Epithelial cell of esophagus (primary cell): ENCODE data around the gene YIPF3.
"Not testable (repeated sequence)": the region's sequence is repeated elsewhere in the genome, so short reads cannot be mapped to it uniquely, and the experiment has no call there.

Experiments
- DNase-seq: peaks from one replicate; pipeline ENCODE4 v3.0.0; 2010; ENCODE audit warnings: low read depth
- H3K4me3 ChIP-seq: 2 replicates; pipeline ENCODE4 v1.5.1; 2011; ENCODE audit warnings: mild to moderate bottlenecking, low read length, control low read depth
- CTCF ChIP-seq: IDR thresholded peaks from 2 replicates; pipeline ENCODE4 v1.5.1; 2011; ENCODE audit warnings: low read depth, mild to moderate bottlenecking, low read length, control low read depth, inconsistent platforms; ENCODE audit not compliant: insufficient read depth; ENCODE audit errors: missing control alignments

Gene YIPF3

GRCh38 chr6:43516697-43517504 is at the start of gene YIPF3, which contains the start of gene POLR1C:
Gene YIPF3, minus strand, starts transcription at chr6:43516926. Its CDS starts 119 bp downstream, at chr6:43516807.
Gene POLR1C, plus strand, starts transcription at chr6:43517089. Its CDS starts 21 bp downstream, at chr6:43517110.
- TF ChIP-seq CTCF: no peak

DNA sequence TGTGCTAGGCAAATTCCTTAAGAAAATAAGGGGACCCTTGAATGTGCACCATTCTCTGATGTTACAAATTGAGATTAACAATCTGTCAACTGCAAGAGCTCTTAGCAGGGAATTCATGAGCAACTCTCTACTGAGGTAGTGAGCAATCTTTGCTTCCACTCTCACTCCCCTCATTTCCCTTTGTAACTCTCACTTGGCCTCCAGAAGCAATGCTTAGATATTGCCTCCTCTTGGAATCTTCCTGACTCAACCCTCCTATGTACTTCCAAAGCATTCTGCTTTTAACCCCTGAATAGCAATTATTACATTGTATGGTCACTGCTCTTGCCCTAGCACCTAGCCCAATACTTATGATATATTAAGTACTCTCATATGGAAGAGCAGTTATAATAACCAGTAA is 42.6 kb upstream of the YIPF3 start:
- H3K4me3 ChIP-seq: no peak overlapping the region
- DNase-seq: no peak
- TF ChIP-seq CTCF: no peak

More at GRCh38 chr6:43516697-43517504, at the start of gene YIPF3, which contains the start of gene POLR1C:
- H3K4me3 ChIP-seq: peak within 1 kb of the TSS; percentile 98
- peak; percentile 98 for DNase-seq

DNA sequence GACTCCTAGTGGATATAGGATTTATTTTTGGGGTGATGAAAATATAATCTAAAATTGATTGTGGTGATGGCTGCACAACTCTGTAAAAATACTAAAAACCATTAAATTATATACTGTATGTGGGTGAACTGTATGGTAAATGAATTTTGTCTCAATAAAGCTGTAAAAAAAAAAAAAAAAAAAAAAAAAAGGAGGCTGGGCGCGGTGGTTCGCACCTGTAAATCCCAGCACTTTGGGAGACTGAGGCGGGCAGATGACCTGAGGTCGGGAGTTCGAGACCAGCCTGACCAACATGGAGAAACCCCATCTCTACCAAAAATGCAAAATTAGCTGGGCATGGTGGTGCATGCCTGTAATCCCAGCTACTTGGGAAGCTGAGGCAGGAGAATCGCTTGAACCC is 40.9 kb upstream of the YIPF3 start:
- DNase-seq, H3K4me3 ChIP-seq: not testable (repeated sequence)

DNA sequence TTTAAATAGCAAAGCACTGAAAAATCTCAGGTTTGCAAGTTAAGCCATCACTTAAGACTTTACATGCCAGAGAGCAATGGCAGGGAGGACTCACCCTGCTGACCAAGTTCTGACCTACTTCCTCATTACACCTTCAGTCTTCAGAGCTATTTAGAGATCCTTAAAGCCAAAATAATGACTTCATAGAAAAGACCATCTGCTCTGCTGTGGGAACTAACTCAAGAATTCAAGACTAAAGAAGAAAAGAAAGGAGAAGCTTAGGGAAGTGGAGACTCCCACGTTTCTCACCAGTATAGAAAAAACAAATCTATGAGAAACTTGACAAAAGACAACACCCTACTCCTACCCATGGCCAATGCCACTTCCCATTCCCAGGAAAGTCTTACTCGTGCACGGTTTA is 30.5 kb upstream of the YIPF3 start:
- no peak overlapping the region for H3K4me3 ChIP-seq
- no peak for TF ChIP-seq CTCF
- no peak for DNase-seq

- no peak overlapping the region for H3K4me3 ChIP-seq
- no peak for DNase-seq
- no peak for TF ChIP-seq CTCF
These were observed 27.7 kb upstream of the YIPF3 start for GRCh38 chr6:43544461-43544860.

GRCh38 chr6:43541774-43542471 is 25.2 kb upstream of the YIPF3 start:
- no peak overlapping the region for H3K4me3 ChIP-seq
- no peak for DNase-seq
- TF ChIP-seq CTCF: no peak

DNA sequence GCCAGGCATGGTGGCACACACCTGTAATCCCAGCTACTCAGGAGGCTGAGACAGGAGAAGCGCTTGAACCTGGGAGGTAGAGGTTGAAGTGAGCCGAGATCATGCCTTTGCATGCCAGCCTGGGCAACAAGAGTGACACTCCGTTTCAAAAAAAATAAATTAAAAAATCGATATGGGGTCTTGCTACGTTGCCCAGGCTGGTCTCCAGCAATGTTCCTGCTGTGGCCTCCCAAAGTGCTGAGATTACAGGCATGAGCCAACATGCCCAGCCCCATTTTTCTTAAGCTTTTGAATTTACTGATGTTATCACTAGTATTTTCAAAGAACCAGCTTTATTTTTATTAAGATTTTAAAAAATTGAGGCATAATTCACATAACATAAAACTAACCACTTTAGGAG is 23.8 kb upstream of the YIPF3 start:
- TF ChIP-seq CTCF: no peak
- no peak overlapping the region for H3K4me3 ChIP-seq
- no peak for DNase-seq

DNA sequence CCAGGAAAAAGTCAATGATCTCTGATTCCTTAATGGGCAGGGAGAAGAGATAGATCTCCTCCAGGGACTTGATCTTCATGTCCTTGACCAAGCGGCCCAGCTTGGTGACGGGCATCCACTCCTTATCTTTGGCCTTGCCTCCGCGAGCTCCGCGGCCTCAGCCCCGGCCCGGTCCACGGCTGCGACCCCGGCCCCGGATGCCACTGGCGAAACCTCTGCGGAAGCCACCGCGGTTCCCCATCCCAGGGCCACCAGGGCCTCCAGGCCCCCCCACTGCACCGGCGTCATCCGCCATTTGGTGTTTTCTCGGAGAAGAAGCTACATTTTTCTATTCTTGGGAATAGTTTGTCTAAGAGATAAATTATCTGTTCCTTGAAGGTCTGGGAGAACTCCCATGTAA is 22.7 kb upstream of the YIPF3 start:
- not testable (repeated sequence) for DNase-seq, H3K4me3 ChIP-seq

DNA sequence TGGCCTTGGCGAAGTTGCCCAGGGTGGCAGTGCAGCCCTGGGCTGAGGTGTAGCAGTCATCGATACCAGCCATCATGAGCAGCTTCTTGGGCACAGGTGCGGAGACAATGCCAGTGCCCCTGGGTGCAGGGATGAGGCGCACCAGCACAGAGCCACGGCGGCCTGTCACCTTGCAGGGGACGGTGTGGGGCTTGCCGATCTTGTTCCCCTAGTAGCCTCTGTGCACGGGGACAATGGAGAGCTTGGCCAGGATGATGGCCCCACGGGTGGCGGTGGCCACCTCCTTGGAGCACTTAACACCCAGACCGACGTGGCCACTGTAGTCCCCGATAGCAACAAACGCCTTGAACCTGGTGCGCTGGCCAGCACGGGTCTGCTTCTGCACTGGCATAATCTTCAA is 22.3 kb upstream of the YIPF3 start:
- not testable (repeated sequence) for H3K4me3 ChIP-seq, DNase-seq
